Measurements from ENCODE around the gene ADAMTS2.

- TF ChIP-seq, protein P1, sequence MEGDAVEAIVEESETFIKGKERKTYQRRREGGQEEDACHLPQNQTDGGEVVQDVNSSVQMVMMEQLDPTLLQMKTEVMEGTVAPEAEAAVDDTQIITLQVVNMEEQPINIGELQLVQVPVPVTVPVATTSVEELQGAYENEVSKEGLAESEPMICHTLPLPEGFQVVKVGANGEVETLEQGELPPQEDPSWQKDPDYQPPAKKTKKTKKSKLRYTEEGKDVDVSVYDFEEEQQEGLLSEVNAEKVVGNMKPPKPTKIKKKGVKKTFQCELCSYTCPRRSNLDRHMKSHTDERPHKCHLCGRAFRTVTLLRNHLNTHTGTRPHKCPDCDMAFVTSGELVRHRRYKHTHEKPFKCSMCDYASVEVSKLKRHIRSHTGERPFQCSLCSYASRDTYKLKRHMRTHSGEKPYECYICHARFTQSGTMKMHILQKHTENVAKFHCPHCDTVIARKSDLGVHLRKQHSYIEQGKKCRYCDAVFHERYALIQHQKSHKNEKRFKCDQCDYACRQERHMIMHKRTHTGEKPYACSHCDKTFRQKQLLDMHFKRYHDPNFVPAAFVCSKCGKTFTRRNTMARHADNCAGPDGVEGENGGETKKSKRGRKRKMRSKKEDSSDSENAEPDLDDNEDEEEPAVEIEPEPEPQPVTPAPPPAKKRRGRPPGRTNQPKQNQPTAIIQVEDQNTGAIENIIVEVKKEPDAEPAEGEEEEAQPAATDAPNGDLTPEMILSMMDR (IDR thresholded peaks at IDR 0.05 in 8 of 11, conservative IDR thresholded peaks at IDR 0.05 in 3 of 11), result no peak
- no peak for TF ChIP-seq POLR2A (IDR thresholded peaks at IDR 0.05)
These were observed 68.3 kb downstream of the ADAMTS2 start for GRCh38 chr5:179276838-179277395.
